ENCODE data around the gene SRGAP1.

- TF ChIP-seq TAF1 (IDR thresholded peaks at IDR 0.05; ENCODE audit: low read depth) = no peak
- TF ChIP-seq CTCF (IDR thresholded peaks at IDR 0.05; ENCODE audit: poor library complexity, severe bottlenecking) = no peak
- TF ChIP-seq POLR2AphosphoS5 (IDR thresholded peaks at IDR 0.05) = no peak
- TF ChIP-seq SMC3 (conservative IDR thresholded peaks at IDR 0.05; ENCODE audit: poor library complexity) = no peak
Observed at GRCh38 chr12:64059685-64060084, 215.2 kb downstream of the SRGAP1 start.

Measured in neural cell (in vitro differentiated cells).